GM12878 (cell line): Measurements from ENCODE around the gene C1QTNF5. TPM values are rescaled to one million over a fixed set of nuclear protein-coding genes. Genes with fewer than 3 reads are reported as not detected.

Experiments
- ATAC-seq: fragments of 200-7000 bp; cut with Tn5 transposase; 3 replicates; pipeline ENCODE4 v1.9.1; 2020; ENCODE audit warnings: mild to moderate bottlenecking, moderate library complexity
- BruUV-seq: library from RNA; stranded (reverse); fragments of 400-500 nt; replicated peaks from 2 replicates; lab custom pipeline; 2021; lab: Mats Ljungman, UMichigan
- CTCF ChIA-PET: fragments of 300-600 bp; sonication (Branson Sonifier 250); formaldehyde crosslinking; extraction: SDS; loops from one replicate; lab custom pipeline; 2021; ENCODE audit warnings: inconsistent platforms; lab: Yijun Ruan, JAX
- POLR2A ChIA-PET: fragments of 350-600 bp; formaldehyde crosslinking; extraction: SDS; loops from one replicate; lab custom pipeline; 2021; ENCODE audit warnings: inconsistent platforms; lab: Charles Lee
- RAD21 ChIA-PET: fragments of 300-600 bp; sonication (Branson Sonifier 250); formaldehyde crosslinking; loops from one replicate; lab custom pipeline; 2023; ENCODE audit warnings: antibody characterized with exemption; ENCODE audit not compliant: unreplicated experiment; lab: Charles Lee
- SMC1A ChIA-PET: fragments of 300-600 bp; sonication (Branson Sonifier 250); formaldehyde crosslinking; loops from one replicate; lab custom pipeline; 2023; ENCODE audit not compliant: unreplicated experiment, uncharacterized antibody; lab: Charles Lee
- DNase-seq: peaks from one replicate; pipeline ENCODE4 v3.0.0-alpha.2; 2011; ENCODE audit warnings: low read depth, low spot score
- FAIRE-seq: peaks from 3 replicates; lab custom pipeline; 2011; peaks lifted over from hg19 to GRCh38; lab: Jason Lieb, UNC
- H2AFZ ChIP-seq: 2 replicates; pipeline ENCODE4 v1.6.0; 2011; ENCODE audit warnings: low read depth, low read length, control low read depth; ENCODE audit not compliant: control insufficient read depth
- H3K27ac ChIP-seq: 2 replicates; pipeline ENCODE4 v1.5.1; 2011; ENCODE audit warnings: control low read depth; ENCODE audit not compliant: control insufficient read depth, insufficient read depth
- H3K27me3 ChIP-seq, 2 experiments: replicated peaks in 1 of 2; 2 replicates each; pipeline versions ENCODE4 v1.6.0 to v1.6.1; 2011; ENCODE audit warnings: low read length in 1 of 2; ENCODE audit not compliant: control insufficient read depth in 2 of 2, insufficient read depth in 2 of 2
- H3K36me3 ChIP-seq, 2 experiments: 2 replicates each; pipeline ENCODE4 v1.5.1; 2011; ENCODE audit warnings: low read length in 1 of 2; ENCODE audit not compliant: control insufficient read depth in 2 of 2, insufficient read depth in 2 of 2
- H3K4me1 ChIP-seq: 2 replicates; pipeline ENCODE4 v1.6.1; 2011; ENCODE audit warnings: mild to moderate bottlenecking, low read length, moderate library complexity, mixed read lengths; ENCODE audit not compliant: control insufficient read depth, insufficient read depth
- H3K4me2 ChIP-seq: 2 replicates; pipeline ENCODE4 v1.6.0; 2011; ENCODE audit warnings: control low read depth; ENCODE audit not compliant: control insufficient read depth, insufficient read depth
- H3K4me3 ChIP-seq: fragments of 200-600 bp; sonication (generic); 2 replicates; pipeline ENCODE4 v1.5.1; 2016
- H3K79me2 ChIP-seq: 2 replicates; pipeline ENCODE4 v1.6.0; 2011; ENCODE audit warnings: low read length; ENCODE audit not compliant: control insufficient read depth, insufficient read depth
- H3K9ac ChIP-seq: 2 replicates; pipeline ENCODE4 v1.8.0; 2011; ENCODE audit warnings: low read length, control low read depth, mixed read lengths; ENCODE audit not compliant: control insufficient read depth, insufficient read depth
- H3K9me3 ChIP-seq: replicated peaks from 3 replicates; pipeline ENCODE4 v1.5.1; 2011; ENCODE audit warnings: mild to moderate bottlenecking, low read length; ENCODE audit not compliant: control insufficient read depth, insufficient read depth
- H4K20me1 ChIP-seq: 2 replicates; pipeline ENCODE4 v1.6.0; 2011; ENCODE audit not compliant: control insufficient read depth, insufficient read depth
- IKZF1 ChIP-seq: fragments of 450-650 bp; conservative IDR thresholded peaks from 2 replicates; pipeline ENCODE4 v1.6.1; 2017; ENCODE audit warnings: antibody characterized with exemption, mild to moderate bottlenecking
- JUNB ChIP-seq: IDR thresholded peaks from 2 replicates; pipeline ENCODE4 v1.6.1; 2016; ENCODE audit warnings: antibody characterized with exemption, mild to moderate bottlenecking
- KLF5 ChIP-seq: fragments of 450-650 bp; IDR thresholded peaks from 2 replicates; pipeline ENCODE4 v1.6.1; 2014; ENCODE audit warnings: mild to moderate bottlenecking; ENCODE audit not compliant: partially characterized antibody
- NFYA ChIP-seq: IDR thresholded peaks from 2 replicates; pipeline ENCODE4 v1.6.1; 2011; ENCODE audit warnings: low read depth, mild to moderate bottlenecking, low read length, improper control_type of control experiment, borderline replicate concordance
- POLR2A ChIP-seq: IDR thresholded peaks from 2 replicates; pipeline ENCODE4 v1.6.1; 2011; ENCODE audit warnings: low read depth, mild to moderate bottlenecking, low read length
- RBBP5 ChIP-seq: fragments of 200-600 bp; sonication (generic); conservative IDR thresholded peaks from 2 replicates; pipeline ENCODE4 v1.6.1; 2016
- SMAD5 ChIP-seq: IDR thresholded peaks from 2 replicates; pipeline ENCODE4 v1.6.1; 2016; ENCODE audit warnings: antibody characterized with exemption, low read depth
- TAF1 ChIP-seq: IDR thresholded peaks from 2 replicates; pipeline ENCODE4 v1.6.1; 2011; ENCODE audit warnings: mild to moderate bottlenecking, low read depth, low read length, borderline replicate concordance
- WRNIP1 ChIP-seq: IDR thresholded peaks from 2 replicates; pipeline ENCODE4 v1.6.1; 2011; ENCODE audit warnings: low read depth, low read length, improper control_type of control experiment, borderline replicate concordance
- YBX1 ChIP-seq: fragments of 450-650 bp; IDR thresholded peaks from 2 replicates; pipeline ENCODE4 v1.6.1; 2016; ENCODE audit warnings: antibody characterized with exemption
- ZBED1 ChIP-seq: IDR thresholded peaks from 2 replicates; pipeline ENCODE4 v1.6.1; 2016; ENCODE audit warnings: borderline replicate concordance
- WGBS: methylation state at CpG from one replicate; pipeline ENCODE4 v1.1.6; 2016; ENCODE audit warnings: low lambda C conversion rate; ENCODE audit not compliant: insufficient replicate concordance, insufficient coverage; ENCODE audit errors: missing lambda C conversion rate; 5-methylcytosine and 5-hydroxymethylcytosine counted together
- in situ Hi-C: fragments of 300-500 bp; cut with MboI; formaldehyde crosslinking; loops from 9 replicates; pipeline ENCODE4 v1.14.3; 2018; ENCODE audit warnings: mixed read lengths
- intact Hi-C: fragments of 100-400 bp; cut with micrococcal nuclease; formaldehyde crosslinking; loops from one replicate; pipeline ENCODE4 v1.14.2; 2022; ENCODE audit not compliant: unreplicated experiment
- polyA plus RNA-seq, 11 experiments: library from polyadenylated mRNA; depleted of rRNA in 4 of 11; unstranded in 6 of 11; stranded (reverse) in 5 of 11; fragments of >200 nt; fragmentation: Nextera tagmentation in 4 of 11; fragmentation: Illumina TruSeq in 1 of 11; extraction: Ambion mirVana in 4 of 11; extraction: Trizol in 1 of 11; gene quantifications; 1 replicate in 1 of 11; 2 replicates in 10 of 11; pipeline versions ENCODE4 v1.2.1 to v1.2.3, GENCODE V29; 2011 to 2016; ENCODE audit warnings: inconsistent platforms in 2 of 11, missing spikeins in 2 of 11, low read depth in 1 of 11
- total RNA-seq, 4 experiments: library from RNA; depleted of rRNA in 3 of 4; stranded (reverse); fragments of >200 nt in 3 of 4; fragmentation: Illumina TruSeq in 1 of 4; extraction: Trizol in 1 of 4; gene quantifications; 2 replicates each; pipeline versions ENCODE4 v1.2.1 to v1.2.3, GENCODE V29; 2013 to 2021
- TF ChIP-seq, protein P1 (sequence below): fragments of 450-650 bp; IDR thresholded peaks from 2 replicates; pipeline ENCODE4 v1.6.1; 2017; ENCODE audit warnings: antibody characterized with exemption, mild to moderate bottlenecking, moderate library complexity

C1QTNF5 gene
- total and polyA plus RNA-seq, 10 of the 15 experiments (the other 5 are each of a cell fraction or from before 2014, with no cell fraction given): not detected

DNA sequence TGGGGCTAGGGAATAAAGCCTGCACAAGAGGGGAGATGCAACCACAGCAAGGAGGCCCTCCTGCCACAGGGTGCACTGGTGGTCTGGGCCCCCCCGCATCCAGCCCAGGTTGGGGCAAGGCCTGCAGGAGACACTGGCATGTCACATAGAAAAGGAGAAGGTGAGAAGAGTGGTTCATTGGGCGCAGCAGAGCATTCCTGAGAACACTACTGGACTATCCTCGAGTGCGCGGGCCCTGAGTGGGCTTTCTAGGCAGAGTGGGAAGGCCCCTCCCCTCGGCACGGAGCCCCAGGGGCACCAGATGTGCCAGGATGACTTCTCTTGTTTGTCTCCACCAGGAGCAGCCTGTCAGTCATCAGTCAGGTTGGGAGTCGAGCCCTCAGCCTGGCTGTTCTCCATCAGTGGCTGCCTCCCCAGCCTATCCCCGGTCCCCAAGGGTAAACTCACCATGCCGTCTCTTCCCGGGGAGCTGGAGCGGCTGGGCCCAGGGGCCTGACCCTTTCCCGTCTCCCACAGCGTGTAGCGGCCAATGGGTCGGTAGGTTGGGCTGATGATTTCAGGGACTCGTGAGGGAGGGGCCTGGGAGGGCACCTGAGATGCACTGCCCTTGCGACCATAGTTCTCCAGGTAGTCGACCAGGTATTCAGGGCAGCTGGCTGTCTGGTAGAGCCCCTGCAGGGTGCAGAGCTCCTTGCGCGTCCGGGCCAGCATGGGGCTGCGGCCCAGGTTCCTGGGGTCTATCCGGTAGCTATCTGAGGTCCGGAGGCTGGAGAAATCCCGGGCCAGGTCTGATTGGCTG is 31.8 kb upstream of the C1QTNF5 start:
- WGBS: 61% methylated on average over 24 of the region's 26 CpGs
- FAIRE-seq (no peak), DNase-seq (no peak), ATAC-seq (no peak)
- Histone ChIP-seq H3K4me3 (no peak overlapping the region), H3K9ac (no peak overlapping the region), H4K20me1 (no peaks in the 10 kb centered on the region), H3K9me3 (no peaks in the 10 kb centered on the region), H3K27ac (no peak overlapping the region), H3K4me2 (no peak overlapping the region), H3K4me1 (no peaks in the 10 kb centered on the region), H3K36me3 (no peaks in the 10 kb centered on the region), H2AFZ (no peak overlapping the region), H3K79me2 (no peaks in the 10 kb centered on the region), H3K27me3 (0 out of 4 replicates have a peak, but pooled peaks cover 0 to 1% of the 10 kb centered on the region in 2 experiments)
- no TSS peak for BruUV-seq
- intact Hi-C loops: no loop called here
- ChIA-PET CTCF (interaction anchor here (1.0 to 17.9 kb wide), 7 partner anchors 10 to 102 kb away, joined by 3 to 183 read pairs (median 19); partner anchors contain the start of gene USP2), RAD21 (interaction anchor here (1.1 to 5.1 kb wide), 3 partner anchors 11 to 103 kb away, joined by 4 to 47 read pairs (median 7); no protein-coding TSS in a partner anchor), POLR2A (no interaction called here), SMC1A (interaction anchor here (1.2 to 5.5 kb wide), 3 partner anchors 12 to 34 kb away, joined by 3 to 31 read pairs (median 5); no protein-coding TSS in a partner anchor)
- TF ChIP-seq TAF1 (no peak), POLR2A (no peak), SMAD5 (no peak), JUNB (no peak), KLF5 (no peak), ZBED1 (no peak), IKZF1 (no peak), YBX1 (no peak), NFYA (no peak), WRNIP1 (no peak), RBBP5 (no peak)
- TF ChIP-seq, protein P1, sequence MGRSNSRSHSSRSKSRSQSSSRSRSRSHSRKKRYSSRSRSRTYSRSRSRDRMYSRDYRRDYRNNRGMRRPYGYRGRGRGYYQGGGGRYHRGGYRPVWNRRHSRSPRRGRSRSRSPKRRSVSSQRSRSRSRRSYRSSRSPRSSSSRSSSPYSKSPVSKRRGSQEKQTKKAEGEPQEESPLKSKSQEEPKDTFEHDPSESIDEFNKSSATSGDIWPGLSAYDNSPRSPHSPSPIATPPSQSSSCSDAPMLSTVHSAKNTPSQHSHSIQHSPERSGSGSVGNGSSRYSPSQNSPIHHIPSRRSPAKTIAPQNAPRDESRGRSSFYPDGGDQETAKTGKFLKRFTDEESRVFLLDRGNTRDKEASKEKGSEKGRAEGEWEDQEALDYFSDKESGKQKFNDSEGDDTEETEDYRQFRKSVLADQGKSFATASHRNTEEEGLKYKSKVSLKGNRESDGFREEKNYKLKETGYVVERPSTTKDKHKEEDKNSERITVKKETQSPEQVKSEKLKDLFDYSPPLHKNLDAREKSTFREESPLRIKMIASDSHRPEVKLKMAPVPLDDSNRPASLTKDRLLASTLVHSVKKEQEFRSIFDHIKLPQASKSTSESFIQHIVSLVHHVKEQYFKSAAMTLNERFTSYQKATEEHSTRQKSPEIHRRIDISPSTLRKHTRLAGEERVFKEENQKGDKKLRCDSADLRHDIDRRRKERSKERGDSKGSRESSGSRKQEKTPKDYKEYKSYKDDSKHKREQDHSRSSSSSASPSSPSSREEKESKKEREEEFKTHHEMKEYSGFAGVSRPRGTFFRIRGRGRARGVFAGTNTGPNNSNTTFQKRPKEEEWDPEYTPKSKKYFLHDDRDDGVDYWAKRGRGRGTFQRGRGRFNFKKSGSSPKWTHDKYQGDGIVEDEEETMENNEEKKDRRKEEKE: no peak
- in situ Hi-C loops: no loop called here
